WI38 (cell line): ENCODE data around the gene COL19A1.

Experiments
- H3K4me3 ChIP-seq: 2 replicates; pipeline ENCODE4 v1.5.1; 2011; ENCODE audit warnings: low read depth, mild to moderate bottlenecking, control low read depth, low read length
- TF ChIP-seq, protein P1 (sequence below): IDR thresholded peaks from 2 replicates; pipeline ENCODE4 v1.5.1; 2012; ENCODE audit warnings: low read depth, mild to moderate bottlenecking, control low read depth, low read length

The COL19A1 gene

DNA sequence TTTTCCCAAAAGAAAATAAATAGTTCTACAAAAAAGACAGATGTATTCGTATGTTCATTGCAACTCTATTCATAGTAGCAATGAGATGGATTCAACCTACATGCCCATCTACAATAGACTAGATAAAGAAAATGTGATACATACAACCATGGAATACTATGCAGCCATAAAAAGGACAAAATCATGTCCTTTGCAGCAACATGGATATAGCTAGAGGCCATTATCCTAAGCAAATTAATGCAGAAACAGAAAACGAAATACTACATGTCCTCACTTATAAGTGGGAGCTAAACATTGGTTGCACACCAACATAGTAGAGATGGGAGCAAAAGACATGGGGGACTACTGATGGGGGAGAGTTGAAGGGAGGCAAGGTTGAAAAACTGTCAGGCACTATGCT is 278.8 kb downstream of the COL19A1 start:
- no peak overlapping the region for H3K4me3 ChIP-seq
- TF ChIP-seq, protein P1, sequence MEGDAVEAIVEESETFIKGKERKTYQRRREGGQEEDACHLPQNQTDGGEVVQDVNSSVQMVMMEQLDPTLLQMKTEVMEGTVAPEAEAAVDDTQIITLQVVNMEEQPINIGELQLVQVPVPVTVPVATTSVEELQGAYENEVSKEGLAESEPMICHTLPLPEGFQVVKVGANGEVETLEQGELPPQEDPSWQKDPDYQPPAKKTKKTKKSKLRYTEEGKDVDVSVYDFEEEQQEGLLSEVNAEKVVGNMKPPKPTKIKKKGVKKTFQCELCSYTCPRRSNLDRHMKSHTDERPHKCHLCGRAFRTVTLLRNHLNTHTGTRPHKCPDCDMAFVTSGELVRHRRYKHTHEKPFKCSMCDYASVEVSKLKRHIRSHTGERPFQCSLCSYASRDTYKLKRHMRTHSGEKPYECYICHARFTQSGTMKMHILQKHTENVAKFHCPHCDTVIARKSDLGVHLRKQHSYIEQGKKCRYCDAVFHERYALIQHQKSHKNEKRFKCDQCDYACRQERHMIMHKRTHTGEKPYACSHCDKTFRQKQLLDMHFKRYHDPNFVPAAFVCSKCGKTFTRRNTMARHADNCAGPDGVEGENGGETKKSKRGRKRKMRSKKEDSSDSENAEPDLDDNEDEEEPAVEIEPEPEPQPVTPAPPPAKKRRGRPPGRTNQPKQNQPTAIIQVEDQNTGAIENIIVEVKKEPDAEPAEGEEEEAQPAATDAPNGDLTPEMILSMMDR = no peak

DNA sequence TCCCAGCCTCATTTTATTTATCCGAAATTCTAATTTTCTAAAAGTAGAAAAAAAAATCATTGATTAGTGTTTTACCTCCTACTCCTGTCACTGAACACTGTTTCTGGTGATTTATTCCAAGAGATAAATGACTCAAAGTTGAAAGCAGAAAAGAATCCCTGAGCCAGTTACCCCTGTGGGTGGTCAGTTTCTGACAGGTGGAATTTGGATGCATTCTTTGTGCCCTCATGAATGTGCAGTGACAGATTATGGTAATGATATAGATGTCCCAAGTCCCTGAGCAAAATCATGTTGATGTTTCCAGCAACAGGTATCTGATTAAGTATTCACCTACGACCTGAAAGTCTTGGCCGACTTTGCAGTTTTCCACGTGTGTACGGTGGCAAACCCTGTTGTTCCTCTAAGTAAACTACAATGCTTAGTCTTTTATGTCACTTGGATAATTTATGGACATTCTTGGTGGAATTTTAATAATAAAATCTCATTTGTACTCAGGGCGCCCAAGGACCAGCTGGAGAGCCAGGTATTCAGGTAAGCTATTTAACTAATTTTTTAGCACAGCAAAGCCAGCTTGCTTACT is 282.9 kb downstream of the COL19A1 start:
- H3K4me3 ChIP-seq = no peak overlapping the region
- TF ChIP-seq, protein P1 = no peak

DNA sequence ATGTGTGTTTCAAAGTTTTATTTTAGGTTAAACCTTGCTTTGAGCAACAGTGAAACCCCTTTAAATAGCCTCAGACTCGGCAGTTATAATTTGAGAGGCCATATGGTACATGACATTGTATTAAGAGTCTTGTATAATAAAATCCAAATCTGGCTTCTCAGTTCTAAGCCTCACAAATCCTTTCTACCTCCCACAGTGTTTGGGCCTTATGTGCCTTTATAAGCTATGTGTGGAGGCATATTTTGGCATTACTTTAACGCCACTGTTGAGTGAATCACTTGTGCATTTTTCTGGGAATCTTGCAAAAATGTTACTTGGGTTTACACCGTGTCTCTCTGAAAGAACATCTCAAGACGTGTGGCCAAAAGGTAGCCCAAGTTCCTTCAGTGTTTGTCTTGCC is 284.2 kb downstream of the COL19A1 start:
- no peak overlapping the region for H3K4me3 ChIP-seq
- TF ChIP-seq, protein P1 = no peak

DNA sequence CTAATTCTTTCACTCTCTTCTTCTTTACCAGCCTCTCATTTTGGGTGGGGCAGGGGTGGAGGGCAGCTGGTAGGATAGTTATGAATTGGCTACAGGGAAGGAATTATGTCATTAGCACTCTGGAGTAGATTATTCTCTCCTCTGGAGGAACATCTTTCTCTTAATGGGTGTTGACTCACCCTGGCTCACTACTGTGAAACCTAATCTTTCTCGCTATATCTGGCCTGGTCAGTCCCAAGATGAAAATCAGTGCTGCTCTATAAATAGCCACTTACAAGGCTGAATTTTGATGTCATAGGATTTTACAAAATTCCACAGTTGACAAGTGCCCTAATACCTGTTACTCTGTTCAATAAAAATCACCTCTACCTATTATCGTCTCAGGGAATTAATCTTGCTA is 285.3 kb downstream of the COL19A1 start:
- no peak overlapping the region for H3K4me3 ChIP-seq
- TF ChIP-seq, protein P1 = no peak

DNA sequence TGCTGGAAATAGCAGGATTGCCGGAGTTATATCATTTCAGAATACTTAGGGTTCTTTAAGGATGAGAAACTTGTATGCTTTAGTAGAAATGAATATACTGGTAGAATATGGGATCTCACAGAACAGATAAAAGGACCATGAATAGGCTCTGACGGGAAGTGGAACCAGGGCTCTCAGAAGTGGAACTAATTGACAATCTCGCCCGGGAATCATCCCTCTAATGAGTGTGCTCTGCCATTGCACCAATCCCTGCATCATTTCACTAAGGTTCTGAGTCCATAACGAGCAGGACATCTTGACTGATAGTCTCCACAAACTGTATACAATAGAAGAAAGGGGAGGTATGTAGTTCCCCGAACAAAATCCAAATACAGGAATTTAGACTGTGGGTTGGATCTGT is 286.4 kb downstream of the COL19A1 start:
- no peak overlapping the region for H3K4me3 ChIP-seq

DNA sequence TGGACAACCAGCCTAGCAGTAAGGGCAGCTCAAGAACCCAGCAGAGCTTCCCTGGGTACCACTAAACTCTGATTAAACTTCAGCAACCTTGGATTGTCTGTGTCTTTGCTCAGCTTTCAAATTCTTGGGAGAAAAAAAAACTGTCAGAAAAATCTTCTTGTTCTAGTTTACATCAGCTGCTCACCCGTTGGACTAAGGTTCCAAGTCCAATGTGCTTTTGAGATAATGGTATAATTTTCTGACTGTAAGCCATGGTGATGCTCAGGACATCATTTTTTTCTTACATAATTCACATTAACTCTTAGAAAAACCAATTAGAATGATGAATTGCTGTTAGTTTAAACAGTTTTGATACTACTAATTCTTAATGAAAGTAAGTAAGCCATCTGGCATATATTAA is 290.7 kb downstream of the COL19A1 start:
- TF ChIP-seq, protein P1 = no peak
- H3K4me3 ChIP-seq = no peak overlapping the region

More for the DNA sequence above, 286.4 kb downstream of the COL19A1 start:
- TF ChIP-seq, protein P1 = no peak

DNA sequence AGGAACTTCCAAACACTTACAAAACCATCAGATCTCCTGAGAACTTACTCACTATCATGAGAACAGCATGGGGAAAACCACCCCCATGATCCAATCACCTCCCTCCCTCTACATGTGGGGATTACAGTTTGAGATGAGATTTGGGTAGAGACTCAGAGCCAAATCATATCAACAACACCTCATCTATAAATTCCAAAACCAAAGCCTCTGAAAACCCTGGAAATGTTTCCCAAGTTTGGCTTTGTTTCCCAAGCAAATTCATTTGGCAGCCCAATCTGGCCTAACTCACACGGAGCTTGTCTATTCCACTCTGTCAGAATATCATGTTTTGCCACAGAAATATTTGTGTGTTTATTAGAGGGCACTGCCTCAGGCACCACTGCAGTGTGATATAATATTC is 293.9 kb downstream of the COL19A1 start:
- TF ChIP-seq, protein P1 = no peak
- H3K4me3 ChIP-seq = no peak overlapping the region
